CD4-positive, alpha-beta memory T cell (primary cell): ENCODE measurements around the gene SHC2. TPM values are rescaled to one million over a fixed set of nuclear protein-coding genes. Genes with fewer than 3 reads are reported as not detected.

ENCODE experiments used
- CTCF ChIA-PET: fragments of 350-600 bp; sonication (Branson Sonifier 250); formaldehyde crosslinking; loops from one replicate; lab custom pipeline; 2021; ENCODE audit warnings: inconsistent platforms; ENCODE audit not compliant: partially characterized antibody; lab: Charles Lee
- POLR2A ChIA-PET: fragments of 350-600 bp; sonication (Branson Sonifier 250); formaldehyde crosslinking; loops from one replicate; lab custom pipeline; 2021; ENCODE audit not compliant: partially characterized antibody; lab: Charles Lee
- DNase-seq, 5 donors: peaks; one replicate each; pipeline versions ENCODE4 v3.0.0 to v3.0.0-alpha.2; 2020 to 2022; ENCODE audit warnings: mixed read lengths in 1 of 5
- H3K27ac ChIP-seq: one replicate; pipeline ENCODE4 v1.7.0; 2013; ENCODE audit warnings: low read depth, low read length
- H3K27me3 ChIP-seq: 2 replicates; pipeline ENCODE4 v1.7.0; 2013; ENCODE audit warnings: mild to moderate bottlenecking, low read length, moderate library complexity; ENCODE audit not compliant: insufficient read depth
- H3K36me3 ChIP-seq: 2 replicates; pipeline ENCODE4 v1.7.0; 2013; ENCODE audit warnings: mild to moderate bottlenecking, low read length, moderate library complexity; ENCODE audit not compliant: insufficient read depth
- H3K4me1 ChIP-seq: 2 replicates; pipeline ENCODE4 v1.7.0; 2013; ENCODE audit warnings: mild to moderate bottlenecking, low read length, moderate library complexity; ENCODE audit not compliant: insufficient read depth
- H3K4me3 ChIP-seq, 2 donors: one replicate each; pipeline ENCODE4 v1.7.0; 2013; ENCODE audit warnings: low read length in 2 of 2, mild to moderate bottlenecking in 1 of 2
- H3K9me3 ChIP-seq, 2 donors: one replicate each; pipeline ENCODE4 v1.7.0; 2013; ENCODE audit warnings: low read length in 2 of 2, control low read depth in 1 of 2; ENCODE audit not compliant: control insufficient read depth in 1 of 2
- H3K27ac Mint-ChIP-seq, 7 donors: one replicate each; pipeline ENCODE4 v1.8.0; 2020 to 2021; ENCODE audit warnings: mixed read lengths in 7 of 7, mild to moderate bottlenecking in 6 of 7, inconsistent platforms in 3 of 7, moderate library complexity in 3 of 7
- H3K27me3 Mint-ChIP-seq, 2 donors: one replicate each; pipeline ENCODE4 v1.8.0; 2020 to 2021; ENCODE audit warnings: mixed read lengths in 2 of 2
- H3K36me3 Mint-ChIP-seq, 2 donors: one replicate each; pipeline ENCODE4 v1.8.0; 2020 to 2021; ENCODE audit warnings: mixed read lengths in 2 of 2, inconsistent platforms in 1 of 2, mild to moderate bottlenecking in 1 of 2
- H3K4me1 Mint-ChIP-seq, 4 donors: one replicate each; pipeline ENCODE4 v1.8.0; 2020 to 2021; ENCODE audit warnings: mixed read lengths in 4 of 4, mild to moderate bottlenecking in 1 of 4
- H3K4me3 Mint-ChIP-seq, 8 donors: one replicate each; pipeline ENCODE4 v1.8.0; 2020 to 2021; ENCODE audit warnings: mixed read lengths in 8 of 8, mild to moderate bottlenecking in 7 of 8, moderate library complexity in 6 of 8, inconsistent platforms in 3 of 8
- H3K9me3 Mint-ChIP-seq, 8 donors: one replicate each; pipeline ENCODE4 v1.8.0; 2020 to 2021; ENCODE audit warnings: mixed read lengths in 8 of 8, mild to moderate bottlenecking in 5 of 8, inconsistent platforms in 3 of 8, moderate library complexity in 1 of 8
- intact Hi-C: fragments of 100-400 bp; cut with micrococcal nuclease; formaldehyde crosslinking; loops from one replicate; pipeline ENCODE4 v1.15.1; 2023
- polyA plus RNA-seq, 2 donors: library from polyadenylated mRNA; unstranded; fragments of 300-500 nt; fragmentation: Illumina TruSeq; gene quantifications; one replicate each; pipeline ENCODE4 v1.2.3, GENCODE V29; 2021
- total RNA-seq, 2 experiments: library from RNA; stranded (reverse); gene quantifications; one replicate each; pipeline ENCODE4 v1.2.3, GENCODE V29; 2021

Gene SHC2
- total and polyA plus RNA-seq, 4 experiments from 2014 or later, result 0.55 to 0.64 TPM; not detected in 2

DNA sequence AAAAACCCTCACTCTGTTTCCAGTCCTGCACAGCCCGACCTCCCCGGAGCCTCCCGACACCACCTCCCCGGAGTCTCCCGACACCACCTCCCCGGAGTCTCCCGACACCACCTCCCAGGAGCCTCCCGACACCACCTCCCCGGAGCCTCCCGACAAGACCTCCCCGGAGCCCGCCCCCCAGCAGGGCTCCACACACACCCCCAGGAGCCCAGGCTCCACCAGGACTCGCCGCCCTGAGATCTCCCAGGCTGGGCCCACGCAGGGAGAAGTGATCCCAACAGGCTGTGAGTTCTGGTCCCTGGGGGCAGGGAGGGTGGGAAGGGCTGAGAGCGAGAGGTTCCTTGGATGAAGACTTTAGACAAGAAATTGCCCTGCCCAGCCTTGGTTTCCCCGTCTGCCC, 40.8 kb upstream of the SHC2 start:
- Mint-ChIP-seq H3K27ac (no peak overlapping the region), H3K4me3 (no peak overlapping the region), H3K9me3 (no peaks in the 10 kb centered on the region), H3K27me3 (peaks cover 6 to 7% of the 10 kb centered on the region in 2 donors), H3K36me3 (no peaks in the 10 kb centered on the region), H3K4me1 (peaks cover 3 to 18% (median 11%) of the 10 kb centered on the region in 4 donors)
- Histone ChIP-seq H3K9me3 (no peaks in the 10 kb centered on the region), H3K27ac (no peak overlapping the region), H3K4me1 (peaks cover 7% of the 10 kb centered on the region), H3K36me3 (no peaks in the 10 kb centered on the region), H3K4me3 (no peak overlapping the region), H3K27me3 (peaks cover 13% of the 10 kb centered on the region)
- peak in 1 of 5 donors; percentile 19 for DNase-seq
- ChIA-PET CTCF (interaction anchor here (1.3 kb wide), 1 partner anchor 9 kb away, joined by 4 read pairs; no protein-coding TSS in a partner anchor), POLR2A (no interaction called here)
- intact Hi-C loops, result no loop called here

DNA sequence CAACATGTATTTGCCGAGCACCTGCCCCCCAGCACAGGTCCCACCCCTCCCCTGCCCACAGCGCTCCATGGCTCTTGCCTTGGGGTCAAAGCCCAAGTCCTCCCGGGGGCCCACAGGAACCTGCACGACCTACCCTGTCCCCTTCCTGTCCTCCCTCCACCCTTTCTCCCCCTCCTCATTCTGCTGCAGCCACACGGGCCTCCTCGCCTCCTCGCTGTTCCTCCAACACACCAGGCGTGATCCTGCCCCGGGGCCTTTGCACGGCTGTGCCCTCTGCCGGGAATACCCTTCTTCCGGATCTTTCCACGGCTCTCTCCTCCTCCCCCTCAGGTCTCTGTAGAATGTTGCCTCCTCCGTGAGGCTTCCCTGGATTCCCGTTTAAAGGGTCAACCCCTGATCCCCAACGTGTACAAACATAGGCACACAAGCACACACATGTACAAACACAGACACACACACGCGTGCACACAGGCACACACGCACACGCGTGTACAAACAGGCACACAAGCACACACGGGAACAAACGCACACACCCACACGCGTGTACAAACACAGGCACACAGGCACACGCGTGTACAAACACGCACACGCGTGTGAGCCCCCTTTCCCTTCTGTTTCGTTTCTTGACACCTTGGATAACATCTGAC, 38.3 kb upstream of the SHC2 start:
- Mint-ChIP-seq H3K4me1 (peaks cover 3 to 12% (median 4%) of the 10 kb centered on the region in 4 donors), H3K4me3 (peak overlapping the region in 4 of 8 donors; percentile 21 to 46 (median 28)), H3K9me3 (no peaks in the 10 kb centered on the region), H3K27me3 (peaks cover 6 to 7% of the 10 kb centered on the region in 2 donors), H3K36me3 (no peaks in the 10 kb centered on the region), H3K27ac (peak overlapping the region in 1 of 7 donors; percentile 79)
- ChIA-PET POLR2A (interaction anchor here (1.2 kb wide), 1 partner anchor 10 kb away, joined by 4 read pairs; no protein-coding TSS in a partner anchor), CTCF (interaction anchor here (1.6 kb wide), 1 partner anchor 8 kb away, joined by 8 read pairs; no protein-coding TSS in a partner anchor)
- Histone ChIP-seq H3K4me3 (no peak overlapping the region), H3K27me3 (peaks cover 13% of the 10 kb centered on the region), H3K4me1 (no peaks in the 10 kb centered on the region), H3K9me3 (no peaks in the 10 kb centered on the region), H3K36me3 (no peaks in the 10 kb centered on the region), H3K27ac (no peak overlapping the region)
- intact Hi-C loops, result no loop called here
- no peak for DNase-seq

DNA sequence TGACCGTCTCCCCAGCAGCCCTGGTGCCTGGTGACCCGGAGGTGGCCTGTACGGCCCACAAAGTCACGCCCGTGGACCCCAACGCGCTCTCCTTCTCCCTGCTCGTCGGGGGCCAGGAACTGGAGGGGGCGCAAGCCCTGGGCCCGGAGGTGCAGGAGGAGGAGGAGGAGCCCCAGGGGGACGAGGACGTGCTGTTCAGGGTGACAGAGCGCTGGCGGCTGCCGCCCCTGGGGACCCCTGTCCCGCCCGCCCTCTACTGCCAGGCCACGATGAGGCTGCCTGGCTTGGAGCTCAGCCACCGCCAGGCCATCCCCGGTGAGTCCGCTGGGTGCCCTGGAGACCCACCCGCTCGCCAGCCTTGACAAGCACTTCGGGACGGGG, 37.7 kb upstream of the SHC2 start:
- Histone ChIP-seq H3K27me3 (peaks cover 13% of the 10 kb centered on the region), H3K27ac (no peak overlapping the region), H3K36me3 (no peaks in the 10 kb centered on the region), H3K4me1 (no peaks in the 10 kb centered on the region), H3K9me3 (no peaks in the 10 kb centered on the region), H3K4me3 (no peak overlapping the region)
- Mint-ChIP-seq H3K27me3 (peaks cover 6 to 7% of the 10 kb centered on the region in 2 donors), H3K9me3 (no peaks in the 10 kb centered on the region), H3K4me1 (peaks cover 4 to 12% (median 5%) of the 10 kb centered on the region in 4 donors), H3K4me3 (no peak overlapping the region), H3K36me3 (no peaks in the 10 kb centered on the region), H3K27ac (no peak overlapping the region)
- intact Hi-C loops, result no loop called here
- POLR2A ChIA-PET, result interaction anchor here (0.8 to 1.4 kb wide), 2 partner anchors 8 to 10 kb away, joined by 4 to 11 read pairs; partner anchors contain the start of gene TPGS1
- no peak for DNase-seq
- CTCF ChIA-PET, result interaction anchor here (1.6 kb wide), 1 partner anchor 8 kb away, joined by 8 read pairs; no protein-coding TSS in a partner anchor

DNA sequence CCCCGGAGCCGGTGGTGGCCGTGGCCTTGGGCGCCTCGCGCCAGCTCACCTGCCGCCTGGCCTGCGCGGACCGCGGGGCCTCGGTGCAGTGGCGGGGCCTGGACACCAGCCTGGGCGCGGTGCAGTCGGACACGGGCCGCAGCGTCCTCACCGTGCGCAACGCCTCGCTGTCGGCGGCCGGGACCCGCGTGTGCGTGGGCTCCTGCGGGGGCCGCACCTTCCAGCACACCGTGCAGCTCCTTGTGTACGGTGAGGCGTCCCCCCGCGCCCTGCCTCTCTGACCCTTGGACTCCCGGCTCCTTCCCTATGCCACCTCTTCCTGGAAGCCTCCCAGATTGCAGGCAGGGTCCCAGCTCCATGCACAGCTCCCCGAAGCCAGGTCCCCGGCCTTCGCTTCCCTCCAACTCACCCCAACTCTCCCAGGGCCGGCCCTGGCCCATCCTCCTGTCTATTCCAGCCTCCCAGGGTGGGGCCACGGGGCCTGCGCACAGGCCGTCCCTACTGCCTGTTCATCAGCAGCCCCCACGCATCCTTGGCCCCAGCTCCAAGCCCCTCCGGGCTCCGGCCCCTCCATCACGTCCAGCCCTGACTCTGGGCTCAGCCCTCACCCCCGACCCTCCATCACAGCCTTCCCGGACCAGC, 37.2 kb upstream of the SHC2 start:
- Mint-ChIP-seq H3K9me3 (no peaks in the 10 kb centered on the region), H3K27ac (no peak overlapping the region), H3K4me1 (peaks cover 4 to 12% (median 5%) of the 10 kb centered on the region in 4 donors), H3K27me3 (peaks cover 6 to 7% of the 10 kb centered on the region in 2 donors), H3K4me3 (no peak overlapping the region), H3K36me3 (no peaks in the 10 kb centered on the region)
- POLR2A ChIA-PET, result interaction anchor here (0.8 to 1.4 kb wide), 2 partner anchors 9 kb away, joined by 4 to 11 read pairs; partner anchors contain the start of gene TPGS1
- no peaks in the 10 kb centered on the region for H3K9me3 ChIP-seq
- H3K4me3 ChIP-seq, result no peak overlapping the region
- CTCF ChIA-PET, result interaction anchor here (1.0 to 1.6 kb wide), 2 partner anchors 9 to 12 kb away, joined by 3 to 8 read pairs; no protein-coding TSS in a partner anchor
- H3K36me3 ChIP-seq, result no peaks in the 10 kb centered on the region
- intact Hi-C loops, result no loop called here
- no peak for DNase-seq
- no peaks in the 10 kb centered on the region for H3K4me1 ChIP-seq
- peaks cover 13% of the 10 kb centered on the region for H3K27me3 ChIP-seq
- H3K27ac ChIP-seq, result no peak overlapping the region

DNA sequence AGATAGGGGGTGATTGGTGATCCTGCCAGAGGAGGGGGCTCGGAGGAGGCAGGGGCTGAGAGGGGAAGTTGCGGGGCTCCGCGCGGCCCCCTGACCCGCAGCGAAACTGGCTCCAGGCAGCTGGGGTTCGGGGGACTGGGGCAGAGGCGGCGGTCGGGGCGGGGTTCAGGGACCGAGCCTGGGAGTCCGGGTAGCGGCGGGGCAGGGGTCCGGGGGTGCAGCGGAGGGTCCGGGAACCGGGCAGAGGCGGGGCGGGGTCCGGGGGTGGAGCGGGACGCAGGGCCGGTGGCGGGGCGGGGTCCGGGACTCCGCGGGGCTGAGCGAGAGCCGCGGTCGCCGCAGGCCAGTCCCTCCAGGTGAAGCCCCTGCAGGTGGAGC, 36.6 kb upstream of the SHC2 start:
- H3K4me1 ChIP-seq, result no peaks in the 10 kb centered on the region
- H3K27ac Mint-ChIP-seq, result no peak overlapping the region
- no peaks in the 10 kb centered on the region for H3K9me3 ChIP-seq
- CTCF ChIA-PET, result interaction anchor here (1.0 to 1.6 kb wide), 2 partner anchors 9 to 13 kb away, joined by 3 to 8 read pairs; no protein-coding TSS in a partner anchor
- peaks cover 2 to 7% (median 4%) of the 10 kb centered on the region in 4 donors for H3K4me1 Mint-ChIP-seq
- DNase-seq, result peak in 1 of 5 donors; percentile 27
- no peaks in the 10 kb centered on the region for H3K9me3 Mint-ChIP-seq
- POLR2A ChIA-PET, result interaction anchor here (0.8 to 1.4 kb wide), 2 partner anchors 9 kb away, joined by 4 to 11 read pairs; partner anchors contain the start of gene TPGS1
- H3K36me3 ChIP-seq, result no peaks in the 10 kb centered on the region
- peaks cover 13% of the 10 kb centered on the region for H3K27me3 ChIP-seq
- intact Hi-C loops, result no loop called here
- H3K27me3 Mint-ChIP-seq, result peaks cover 6 to 7% of the 10 kb centered on the region in 2 donors
- H3K36me3 Mint-ChIP-seq, result no peaks in the 10 kb centered on the region
- H3K4me3 Mint-ChIP-seq, result no peak overlapping the region
- H3K4me3 ChIP-seq, result no peak overlapping the region
- H3K27ac ChIP-seq, result no peak overlapping the region

DNA sequence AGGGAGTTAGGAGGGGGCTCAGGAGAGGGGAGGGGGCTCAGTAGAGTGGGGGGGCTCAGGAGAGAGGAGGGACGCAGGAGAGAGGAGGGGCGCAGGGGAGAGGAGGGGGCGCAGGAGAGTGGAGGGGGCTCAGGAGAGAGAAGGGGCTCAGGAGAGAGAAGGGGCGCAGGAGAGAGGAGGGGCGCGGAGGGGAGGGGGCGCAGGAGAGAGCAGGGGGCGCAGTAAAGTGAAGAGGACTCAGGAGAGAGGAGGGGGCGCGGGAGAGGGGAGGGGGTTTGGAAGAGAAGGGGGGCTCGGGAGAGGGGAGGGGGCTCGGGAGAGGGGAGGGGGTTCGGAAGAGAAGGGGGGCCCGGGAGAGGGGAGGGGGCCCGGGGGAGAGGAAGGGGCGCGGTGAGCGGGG, 36.2 kb upstream of the SHC2 start:
- Mint-ChIP-seq H3K9me3 (no peaks in the 10 kb centered on the region), H3K36me3 (no peaks in the 10 kb centered on the region), H3K4me3 (no peak overlapping the region), H3K27me3 (peaks cover 6 to 7% of the 10 kb centered on the region in 2 donors), H3K4me1 (peaks cover 0 to 6% (median 4%) of the 10 kb centered on the region in 4 donors), H3K27ac (no peak overlapping the region)
- DNase-seq, result peak in 1 of 5 donors; percentile 12
- Histone ChIP-seq H3K4me3 (no peak overlapping the region), H3K36me3 (no peaks in the 10 kb centered on the region), H3K27me3 (peaks cover 13% of the 10 kb centered on the region), H3K9me3 (no peaks in the 10 kb centered on the region), H3K4me1 (no peaks in the 10 kb centered on the region), H3K27ac (no peak overlapping the region)
- ChIA-PET POLR2A (no interaction called here), CTCF (no interaction called here)
- intact Hi-C loops, result no loop called here
